ENCODE measurements around the gene POPDC2. TPM values are rescaled to one million over a fixed set of nuclear protein-coding genes. Genes with fewer than 3 reads are reported as not detected.

POPDC2 gene
- total RNA-seq, 1 experiment from 2014 or later, result 0.07 TPM

DNA sequence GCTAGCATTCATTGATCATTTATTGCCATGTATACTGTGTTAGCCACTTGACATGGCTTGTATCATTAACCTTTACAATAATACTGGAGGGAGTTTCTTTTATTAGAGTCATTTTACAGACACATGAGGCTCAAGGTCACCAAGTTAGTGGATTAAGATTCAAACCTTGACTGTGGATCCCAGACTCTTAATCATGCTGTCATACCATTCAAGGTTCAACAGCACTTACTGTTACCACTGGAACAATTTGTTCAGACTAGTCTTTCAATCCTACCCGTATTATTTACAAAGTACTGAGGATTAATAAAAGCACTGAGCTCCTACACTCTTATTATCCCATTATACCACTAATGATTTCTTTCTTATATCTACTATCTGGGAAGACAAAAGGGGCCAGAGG is 15.6 kb upstream of the POPDC2 start:
- Histone ChIP-seq H3K9me3 (no peaks in the 10 kb centered on the region), H3K36me3 (peaks cover 8% of the 10 kb centered on the region; the same call in 1 of the 2 replicates), H3K27me3 (no peaks in the 10 kb centered on the region), H3K4me3 (peak overlapping the region; percentile 60)
- DNase-seq, result no peak

DNA sequence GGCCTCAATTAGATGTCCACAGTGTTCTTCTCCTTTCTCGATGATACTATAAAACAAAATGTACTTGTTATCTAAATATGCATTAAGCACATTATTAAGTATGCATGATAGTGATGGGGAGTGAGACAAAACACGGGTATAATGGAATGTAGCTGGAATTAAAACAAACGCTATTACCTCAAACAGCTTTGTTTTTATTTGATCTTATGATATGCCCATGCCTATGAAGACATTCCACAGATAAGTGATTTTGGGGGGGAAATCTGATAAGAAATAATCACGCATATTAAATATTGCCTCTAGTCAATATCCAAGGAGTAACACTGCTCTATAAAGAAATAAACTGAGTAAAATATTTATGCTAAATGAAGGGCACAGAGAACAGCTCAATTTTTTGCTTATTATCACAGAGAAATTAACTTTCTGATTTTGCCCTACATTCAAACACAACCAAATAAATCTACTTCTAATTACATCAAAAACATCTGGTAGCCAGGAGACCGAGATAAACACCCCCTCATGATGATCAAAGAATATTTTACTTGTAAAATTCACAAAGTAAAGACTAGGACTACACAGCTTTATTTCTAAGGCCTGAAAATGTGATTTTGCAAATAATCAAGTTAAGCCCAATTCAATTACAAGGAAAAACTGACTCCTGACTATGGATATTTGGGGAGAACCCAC is 14.9 kb upstream of the POPDC2 start:
- Histone ChIP-seq H3K27me3 (no peaks in the 10 kb centered on the region), H3K4me3 (no peak overlapping the region), H3K9me3 (no peaks in the 10 kb centered on the region), H3K36me3 (peaks cover 8% of the 10 kb centered on the region; the same call in 1 of the 2 replicates)
- no peak for DNase-seq

DNA sequence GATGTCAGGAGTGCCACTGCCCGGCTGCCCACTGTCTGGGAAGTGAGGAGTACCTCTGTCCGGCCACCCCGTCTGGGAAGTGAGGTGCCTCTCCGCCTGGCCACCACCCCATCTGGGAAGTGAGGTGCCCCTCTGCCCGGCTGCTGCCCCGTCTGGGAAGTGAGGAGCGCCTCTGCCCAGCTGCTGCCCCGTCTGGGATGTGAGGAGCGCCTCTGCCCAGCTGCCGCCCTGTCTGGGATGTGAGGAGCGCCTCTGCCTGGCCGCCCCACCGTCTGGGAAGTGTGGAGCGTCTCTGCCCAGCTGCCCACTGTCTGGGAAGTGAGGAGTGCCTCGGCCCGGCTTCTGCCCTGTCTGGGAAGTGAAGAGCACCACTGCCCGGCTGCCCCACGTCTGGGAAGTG is 13.5 kb upstream of the POPDC2 start:
- peaks cover 14% of the 10 kb centered on the region; the same call in 1 of the 2 replicates for H3K36me3 ChIP-seq

DNA sequence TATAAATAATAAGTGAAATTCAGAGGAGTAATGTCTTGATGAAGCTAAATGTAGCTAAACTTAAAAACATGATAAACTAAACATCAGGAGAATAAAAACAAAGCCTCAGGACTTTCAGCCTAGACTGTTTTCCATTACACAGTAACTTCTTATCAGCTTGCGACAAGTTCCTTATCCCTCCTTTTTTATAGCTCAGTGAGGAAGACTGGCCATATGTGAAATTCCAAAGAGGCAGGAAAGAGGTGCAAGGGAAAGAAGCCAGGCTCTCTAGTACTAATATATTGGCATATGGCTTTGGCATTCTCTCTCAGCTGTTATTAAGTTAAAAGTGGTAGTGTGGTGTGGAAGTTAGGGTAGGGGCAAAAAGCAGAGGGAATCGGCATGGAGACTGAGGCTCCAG is 12.4 kb upstream of the POPDC2 start:
- H3K36me3 ChIP-seq, result peaks cover 19% of the 10 kb centered on the region; the same call in 1 of the 2 replicates
- H3K27me3 ChIP-seq, result no peaks in the 10 kb centered on the region
- DNase-seq, result no peak
- H3K4me3 ChIP-seq, result no peak overlapping the region
- no peaks in the 10 kb centered on the region for H3K9me3 ChIP-seq

More for the DNA sequence above, 13.5 kb upstream of the POPDC2 start:
- no peaks in the 10 kb centered on the region for H3K9me3 ChIP-seq
- H3K4me3 ChIP-seq, result no peak overlapping the region
- no peak for DNase-seq
- H3K27me3 ChIP-seq, result no peaks in the 10 kb centered on the region

DNA sequence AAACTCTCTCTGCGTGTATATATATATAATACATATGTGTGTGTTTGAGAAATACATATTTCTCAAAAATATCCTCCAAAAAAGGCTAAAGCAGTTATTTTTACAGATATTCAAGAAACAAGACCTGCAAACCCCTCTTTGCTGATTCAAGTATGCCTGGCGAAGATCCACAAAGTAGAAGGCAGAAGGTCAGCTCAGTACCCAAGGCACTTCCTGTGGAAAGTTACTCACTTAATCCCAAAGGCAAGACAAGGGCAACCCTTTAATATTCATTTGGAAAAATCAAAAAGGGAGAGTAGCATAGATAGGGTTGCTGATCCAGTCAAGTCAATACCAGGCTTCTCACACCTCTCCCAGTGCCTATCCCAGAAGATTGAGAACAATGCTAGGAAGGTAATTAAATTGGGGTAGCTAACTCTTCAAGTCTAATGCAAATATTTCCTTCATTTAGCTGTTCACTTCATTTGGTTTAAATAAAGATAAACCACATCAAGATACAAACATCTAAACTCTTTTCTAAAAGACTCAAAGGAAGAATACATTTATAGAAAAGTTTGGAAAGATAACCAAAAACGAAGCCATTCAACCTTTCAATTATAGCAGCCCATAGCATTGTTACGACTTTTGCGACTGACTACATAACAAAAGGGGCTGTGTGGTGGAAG is 9.6 kb upstream of the POPDC2 start:
- Histone ChIP-seq H3K27me3 (no peaks in the 10 kb centered on the region), H3K9me3 (no peaks in the 10 kb centered on the region), H3K4me3 (no peak overlapping the region), H3K36me3 (peaks cover 17% of the 10 kb centered on the region; the same call in 1 of the 2 replicates)
- DNase-seq, result no peak

DNA sequence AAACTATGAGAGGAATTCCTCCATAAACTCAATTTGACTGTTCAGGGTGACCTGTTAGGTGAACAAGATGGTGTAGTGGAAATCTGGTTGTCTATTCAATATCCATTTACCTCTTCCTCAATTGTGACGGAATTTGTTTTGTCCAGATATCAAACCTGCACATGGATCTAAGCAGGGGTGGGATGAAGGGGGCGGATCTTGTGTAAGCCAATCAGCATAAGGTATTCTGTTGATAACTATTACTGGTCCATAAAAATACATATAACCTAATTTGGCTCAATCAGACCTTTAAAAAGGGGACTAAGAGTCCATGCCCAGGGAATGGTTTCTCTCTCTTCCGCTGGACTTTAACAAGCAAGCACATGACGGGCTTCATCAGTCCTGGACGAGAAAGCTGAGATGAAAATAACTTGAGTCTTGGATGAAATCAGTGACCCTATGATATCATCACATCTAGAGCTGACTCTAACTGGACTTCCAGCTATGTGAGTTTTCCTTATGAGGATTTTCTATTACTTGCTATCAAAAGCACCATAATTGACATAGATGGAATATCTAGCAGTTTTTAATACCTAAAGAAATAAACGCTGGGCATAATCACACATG is 5.7 kb upstream of the POPDC2 start:
- DNase-seq, result no peak
- Histone ChIP-seq H3K36me3 (peaks cover 10% of the 10 kb centered on the region; the same call in 1 of the 2 replicates), H3K9me3 (no peaks in the 10 kb centered on the region), H3K4me3 (no peak overlapping the region), H3K27me3 (no peaks in the 10 kb centered on the region)

DNA sequence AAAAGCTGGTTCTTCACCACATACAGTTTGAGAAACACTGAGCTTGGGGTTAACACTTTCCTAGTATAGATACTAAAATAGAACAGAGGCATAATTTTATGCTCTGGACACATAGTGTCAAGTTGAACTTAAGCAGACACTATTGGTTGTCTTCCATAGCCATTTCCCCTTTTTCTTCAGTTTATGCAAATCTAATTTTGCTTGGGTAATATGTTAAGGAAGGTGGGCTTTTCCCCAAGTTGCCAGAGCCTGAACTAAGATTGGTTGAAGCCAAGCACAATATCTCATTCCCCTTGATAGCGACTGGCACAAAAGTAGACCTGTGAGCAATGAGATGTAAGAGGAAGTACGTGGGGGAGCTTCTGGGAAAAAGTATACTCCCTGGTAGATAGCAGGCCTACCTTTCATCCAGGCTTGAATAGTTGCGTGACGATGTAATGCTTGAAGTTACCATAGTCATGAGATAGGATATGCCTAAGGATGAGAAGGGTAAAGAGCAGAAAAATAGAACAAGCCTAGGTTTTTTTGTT is 4.5 kb upstream of the POPDC2 start:
- H3K36me3 ChIP-seq, result peaks cover 10% of the 10 kb centered on the region; the same call in 1 of the 2 replicates
- DNase-seq, result no peak
- H3K27me3 ChIP-seq, result no peaks in the 10 kb centered on the region

DNA sequence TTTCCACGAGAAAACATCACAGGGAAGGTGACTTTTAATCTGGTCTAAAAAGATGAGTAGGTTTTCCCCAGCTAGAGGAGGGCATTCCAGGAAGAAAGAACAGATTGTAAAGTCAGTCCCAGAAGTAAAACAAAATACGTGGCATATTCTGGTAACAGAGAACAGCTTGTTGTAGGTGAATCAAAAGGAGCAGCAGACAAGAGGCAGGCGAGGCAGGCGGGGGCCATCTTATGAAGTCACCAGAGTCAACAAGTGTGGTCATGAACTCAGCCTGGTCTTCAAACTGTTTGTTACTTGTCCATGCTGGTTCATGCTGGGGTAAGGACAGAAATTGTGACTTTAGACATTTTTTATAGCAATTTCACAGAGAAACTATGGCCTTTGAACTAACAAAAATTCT is 4.0 kb upstream of the POPDC2 start:
- no peak for DNase-seq
- H3K36me3 ChIP-seq, result peaks cover 8% of the 10 kb centered on the region; the same call in 1 of the 2 replicates
- H3K27me3 ChIP-seq, result no peaks in the 10 kb centered on the region
- no peak overlapping the region for H3K4me3 ChIP-seq
- H3K9me3 ChIP-seq, result no peaks in the 10 kb centered on the region

More for the DNA sequence above, 4.5 kb upstream of the POPDC2 start:
- H3K9me3 ChIP-seq, result no peaks in the 10 kb centered on the region
- no peak overlapping the region for H3K4me3 ChIP-seq

DNA sequence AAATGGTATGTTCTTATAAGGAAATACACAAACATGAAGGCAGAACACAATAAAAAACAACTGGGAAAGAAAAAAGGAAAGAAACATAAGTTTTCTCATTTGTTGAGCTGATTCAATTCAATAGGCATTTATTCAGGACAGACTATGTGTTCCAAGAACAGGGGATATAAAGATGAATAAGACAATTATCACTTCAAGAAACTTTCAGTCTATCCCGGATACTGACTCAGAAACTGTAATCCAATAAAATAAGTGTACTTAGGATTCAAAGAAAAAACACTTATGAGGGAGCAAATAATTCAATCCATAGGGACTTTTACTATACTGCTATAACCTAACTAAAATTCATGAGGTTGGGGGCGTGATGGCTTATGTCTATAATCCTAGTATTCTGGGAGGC is 3.5 kb upstream of the POPDC2 start:
- H3K27me3 ChIP-seq, result no peaks in the 10 kb centered on the region
- no peak for DNase-seq
- H3K36me3 ChIP-seq, result peaks cover 5% of the 10 kb centered on the region; the same call in 1 of the 2 replicates
- no peak overlapping the region for H3K4me3 ChIP-seq
- no peaks in the 10 kb centered on the region for H3K9me3 ChIP-seq

DNA sequence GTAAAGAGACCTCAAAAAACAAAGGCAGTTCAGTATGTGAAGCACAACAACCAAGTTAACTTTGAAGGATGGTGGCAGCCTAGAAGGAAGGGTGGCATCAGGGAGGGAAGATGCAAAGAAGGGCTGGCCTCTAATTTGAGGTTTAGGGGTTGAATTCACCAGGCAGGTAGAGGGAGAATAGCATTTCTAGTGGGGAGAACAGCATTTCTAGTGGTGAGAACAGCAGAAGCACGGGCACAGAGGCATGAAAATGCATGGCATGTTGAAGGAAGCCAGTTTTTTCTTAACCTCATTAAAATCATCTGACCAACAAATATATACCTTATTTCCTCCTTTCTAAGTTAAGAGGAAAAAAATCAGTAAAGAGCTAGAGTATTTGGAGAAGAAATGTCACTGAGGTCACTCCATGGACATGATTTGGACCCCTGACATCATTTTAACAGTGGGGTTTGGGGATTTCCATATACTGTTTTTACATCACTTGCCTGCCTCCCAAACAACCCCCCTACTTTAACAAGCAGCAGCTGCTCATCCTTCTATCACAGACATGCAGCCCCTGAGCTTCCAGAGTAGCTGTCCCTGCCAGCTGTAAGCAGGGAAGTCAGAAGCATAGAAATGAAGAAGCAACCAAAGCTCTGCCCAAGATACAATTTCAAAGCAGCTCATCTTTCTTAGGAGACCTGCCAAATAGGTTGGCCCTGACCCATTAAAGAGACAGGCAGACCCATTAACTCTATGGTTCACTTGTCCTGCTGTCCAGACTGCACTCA is 2.4 kb upstream of the POPDC2 start:
- no peak overlapping the region for H3K4me3 ChIP-seq
- H3K9me3 ChIP-seq, result no peaks in the 10 kb centered on the region
- DNase-seq, result peak; percentile 31
- no peaks in the 10 kb centered on the region for H3K27me3 ChIP-seq
- H3K36me3 ChIP-seq, result no peaks in the 10 kb centered on the region

DNA sequence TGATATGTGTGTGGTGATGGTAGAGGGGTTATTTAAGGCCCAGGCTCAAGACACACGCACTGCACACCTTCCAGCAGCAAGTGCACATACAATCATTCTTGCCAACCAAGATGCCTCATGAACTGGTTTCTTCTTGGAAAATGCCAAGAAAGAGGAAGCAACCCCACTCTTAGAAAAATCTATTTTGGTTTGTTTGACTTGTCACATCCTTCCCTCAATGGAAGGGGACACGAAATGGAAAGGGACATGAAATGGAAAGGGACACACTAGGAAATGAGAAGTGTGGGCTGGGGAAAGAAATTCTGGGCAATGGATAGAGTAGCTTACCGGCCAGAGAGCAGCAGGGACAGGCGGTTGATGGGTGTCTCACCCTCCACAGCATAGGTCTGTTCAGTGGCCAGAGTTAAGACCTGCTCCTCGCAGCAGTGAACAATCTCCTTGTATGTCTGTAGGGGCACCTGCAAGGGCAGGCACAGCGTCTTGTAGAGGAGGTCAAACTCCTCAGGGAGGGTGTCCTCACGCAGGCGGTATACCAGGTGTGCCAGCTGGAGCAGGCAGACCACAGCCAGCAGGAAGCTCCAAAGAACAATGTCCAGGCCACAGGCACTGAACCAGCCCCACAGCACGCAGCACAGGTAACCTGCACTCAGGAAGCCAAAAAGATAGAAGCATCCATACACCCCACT is 640 bp downstream of the POPDC2 start:
- H3K9me3 ChIP-seq, result no peaks in the 10 kb centered on the region
- no peaks in the 10 kb centered on the region for H3K36me3 ChIP-seq
- no peaks in the 10 kb centered on the region for H3K27me3 ChIP-seq
- H3K4me3 ChIP-seq, result no peak overlapping the region
- no peak for DNase-seq

DNA sequence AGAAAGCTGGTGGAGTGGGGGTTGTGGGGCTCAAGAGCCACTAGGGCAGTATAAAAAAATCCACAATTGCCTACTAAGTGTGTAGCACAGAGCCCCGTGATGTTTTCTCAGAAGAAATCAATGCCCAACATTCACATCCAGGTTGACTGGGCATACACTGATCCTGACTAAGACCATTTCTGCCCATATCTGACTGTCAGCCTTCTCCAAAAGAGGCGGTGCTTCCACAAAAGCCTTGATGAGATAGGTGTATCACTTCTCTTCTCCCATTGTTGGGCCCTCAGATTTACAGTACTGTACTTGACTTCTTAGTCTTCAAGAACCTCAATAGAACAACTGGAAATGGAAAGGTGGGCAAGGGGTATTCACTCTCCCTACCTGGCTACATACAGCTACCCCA is 1.4 kb downstream of the POPDC2 start:
- H3K36me3 ChIP-seq, result no peaks in the 10 kb centered on the region
- H3K4me3 ChIP-seq, result no peak overlapping the region
- H3K27me3 ChIP-seq, result no peaks in the 10 kb centered on the region
- no peak for DNase-seq
- H3K9me3 ChIP-seq, result no peaks in the 10 kb centered on the region

DNA sequence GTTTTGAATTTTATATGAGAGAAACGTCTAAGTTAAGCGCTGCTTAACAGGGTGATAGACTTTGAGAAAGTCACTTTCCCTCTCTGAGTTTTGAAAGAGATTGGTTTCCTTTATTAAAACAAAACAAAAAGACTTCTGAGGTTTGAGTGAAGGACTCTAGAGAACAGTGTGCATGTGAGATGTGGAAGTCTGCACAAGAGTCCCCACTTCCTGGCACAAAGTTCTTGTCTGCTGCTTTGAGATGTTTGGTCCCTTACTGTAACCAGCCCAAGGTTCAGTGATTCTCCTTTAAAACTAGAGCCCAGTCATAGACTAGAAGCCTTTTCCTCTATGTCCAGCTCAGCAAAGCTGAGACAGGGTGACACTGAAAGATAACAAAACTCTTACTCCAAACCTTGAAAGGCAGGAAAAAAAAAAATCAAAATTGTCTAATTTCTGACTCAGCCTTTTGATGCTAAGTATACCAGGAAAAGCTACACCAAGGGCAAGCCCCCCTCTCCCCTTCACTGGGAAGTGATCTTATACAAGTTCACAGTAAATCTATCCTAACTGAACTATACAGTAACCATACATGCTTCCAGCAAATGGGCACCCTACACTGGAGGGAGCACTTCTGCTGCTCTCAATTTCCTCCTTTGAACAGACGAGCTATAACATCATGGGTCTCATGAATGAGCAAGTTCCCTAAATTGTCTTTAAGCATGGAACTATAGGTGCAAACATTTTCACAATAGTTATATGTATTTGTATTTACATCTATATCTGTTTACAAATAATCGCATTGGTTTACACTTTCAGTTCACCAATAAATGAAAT is 2.3 kb downstream of the POPDC2 start:
- no peaks in the 10 kb centered on the region for H3K9me3 ChIP-seq
- no peak overlapping the region for H3K4me3 ChIP-seq
- H3K27me3 ChIP-seq, result no peaks in the 10 kb centered on the region
- H3K36me3 ChIP-seq, result no peaks in the 10 kb centered on the region
- DNase-seq, result no peak

DNA sequence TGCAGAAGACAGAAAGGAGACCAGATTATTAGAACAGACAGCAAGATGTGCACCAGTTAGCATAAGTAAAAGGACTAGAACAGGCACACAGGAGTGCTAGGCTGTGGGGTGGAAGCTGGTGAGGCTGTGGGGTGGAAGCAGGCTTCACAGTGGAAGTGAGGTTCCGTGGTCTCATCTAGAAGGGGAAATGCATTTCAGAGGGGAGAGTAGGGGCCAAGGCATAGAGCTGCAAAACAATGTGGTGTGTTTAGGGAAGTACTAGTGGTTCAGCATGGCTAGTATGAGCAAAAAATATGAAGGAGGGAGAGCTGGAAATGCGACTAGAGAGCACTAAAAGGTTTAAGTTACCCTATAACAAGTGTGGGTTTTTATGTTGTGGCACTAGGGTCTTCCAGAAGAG is 6.5 kb downstream of the POPDC2 start:
- no peak for DNase-seq
- no peaks in the 10 kb centered on the region for H3K36me3 ChIP-seq

DNA sequence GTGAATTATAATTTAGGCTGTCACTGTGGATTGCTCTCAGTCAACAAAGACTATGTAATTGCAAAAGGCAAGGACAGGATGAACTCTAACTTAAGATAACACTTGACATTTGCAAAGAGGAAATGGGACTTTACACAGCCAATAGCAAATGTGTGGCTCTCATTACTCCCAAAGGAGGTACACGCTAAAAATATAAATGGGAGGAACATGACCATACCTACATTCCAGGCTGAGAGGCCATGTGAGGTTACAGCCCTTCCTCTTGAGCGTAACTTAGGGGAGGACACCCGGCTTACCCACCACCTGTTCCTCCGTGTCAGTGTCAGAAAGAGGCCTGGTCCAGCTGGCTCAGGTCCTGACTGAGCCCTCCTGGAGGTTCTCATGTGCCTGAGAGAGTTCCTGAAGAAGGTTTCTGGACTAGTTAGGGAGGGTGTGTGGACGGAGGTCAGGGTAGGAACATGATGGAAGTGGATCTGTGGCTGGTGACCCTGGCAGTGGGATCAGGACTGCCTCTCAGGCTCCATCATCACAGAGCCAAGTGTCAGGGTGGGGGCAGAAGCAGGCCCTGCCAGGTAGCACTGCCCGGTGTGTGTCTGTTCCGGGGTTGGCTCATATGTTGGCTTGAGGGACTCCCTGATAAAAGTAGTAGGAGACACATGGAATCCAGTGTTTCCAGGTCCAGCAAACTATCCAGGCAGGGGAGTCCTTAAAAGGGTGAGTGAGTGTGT is 7.9 kb downstream of the POPDC2 start:
- no peak for DNase-seq
- Histone ChIP-seq H3K36me3 (no peaks in the 10 kb centered on the region), H3K4me3 (no peak overlapping the region), H3K9me3 (no peaks in the 10 kb centered on the region), H3K27me3 (no peaks in the 10 kb centered on the region)

More for the DNA sequence above, 6.5 kb downstream of the POPDC2 start:
- no peaks in the 10 kb centered on the region for H3K27me3 ChIP-seq
- no peaks in the 10 kb centered on the region for H3K9me3 ChIP-seq
- H3K4me3 ChIP-seq, result no peak overlapping the region
